Lower lobe of right lung (tissue), 2 donors: ENCODE data around the gene FBXO9. TPM values are rescaled to one million over a fixed set of nuclear protein-coding genes. Genes with fewer than 3 reads are reported as not detected.

ENCODE experiments used
- ATAC-seq, 2 donors: fragments of 200-7000 bp; cut with Tn5 transposase; one replicate each; pipeline ENCODE4 v1.9.1; 2020 to 2022; ENCODE audit warnings: mild to moderate bottlenecking in 2 of 2, moderate library complexity in 2 of 2
- DNase-seq: peaks from one replicate; pipeline ENCODE4 v3.0.0-alpha.2; 2020
- H3K27ac ChIP-seq: fragments of 200-600 bp; one replicate; pipeline ENCODE4 v1.8.0; 2022
- H3K27me3 ChIP-seq: fragments of 200-600 bp; one replicate; pipeline ENCODE4 v1.8.0; 2022; ENCODE audit warnings: low read depth
- H3K36me3 ChIP-seq: fragments of 200-600 bp; one replicate; pipeline ENCODE4 v1.8.0; 2022; ENCODE audit warnings: mild to moderate bottlenecking
- H3K4me1 ChIP-seq: fragments of 200-600 bp; one replicate; pipeline ENCODE4 v1.8.0; 2022
- H3K4me3 ChIP-seq: fragments of 200-600 bp; one replicate; pipeline ENCODE4 v1.8.0; 2022; ENCODE audit warnings: mild to moderate bottlenecking
- H3K9me3 ChIP-seq: fragments of 200-600 bp; one replicate; pipeline ENCODE4 v1.8.0; 2022
- intact Hi-C: fragments of 100-400 bp; cut with DNase I; formaldehyde crosslinking; loops from one replicate; pipeline ENCODE4 v1.11.0; 2022
- total RNA-seq: library from RNA; stranded (reverse); fragmentation: NEBNext Ultra II Directional; extraction: Animal tissue kit (Norgen Biotek cat#: 25700); gene quantifications from one replicate; pipeline ENCODE4 v1.2.1, GENCODE V29; 2021
- TF ChIP-seq, protein P1 (sequence below): fragments of 200-600 bp; IDR thresholded peaks from one replicate; pipeline ENCODE4 v1.8.0; 2022; ENCODE audit warnings: antibody characterized with exemption, mild to moderate bottlenecking
- donor health status: DM: no; HTN: yes; CAD: no; lungs with severe emphysema.

Gene FBXO9
- total RNA-seq, 1 donor from 2014 or later, result 112 TPM

- Histone ChIP-seq H3K4me1 (no peaks in the 10 kb centered on the region), H3K36me3 (peaks cover 63% of the 10 kb centered on the region), H3K4me3 (no peak overlapping the region), H3K9me3 (no peaks in the 10 kb centered on the region), H3K27ac (no peak overlapping the region), H3K27me3 (no peaks in the 10 kb centered on the region)
- DNase-seq (no peak), ATAC-seq (no peak)
- intact Hi-C loops, result no loop called here
- TF ChIP-seq, protein P1, sequence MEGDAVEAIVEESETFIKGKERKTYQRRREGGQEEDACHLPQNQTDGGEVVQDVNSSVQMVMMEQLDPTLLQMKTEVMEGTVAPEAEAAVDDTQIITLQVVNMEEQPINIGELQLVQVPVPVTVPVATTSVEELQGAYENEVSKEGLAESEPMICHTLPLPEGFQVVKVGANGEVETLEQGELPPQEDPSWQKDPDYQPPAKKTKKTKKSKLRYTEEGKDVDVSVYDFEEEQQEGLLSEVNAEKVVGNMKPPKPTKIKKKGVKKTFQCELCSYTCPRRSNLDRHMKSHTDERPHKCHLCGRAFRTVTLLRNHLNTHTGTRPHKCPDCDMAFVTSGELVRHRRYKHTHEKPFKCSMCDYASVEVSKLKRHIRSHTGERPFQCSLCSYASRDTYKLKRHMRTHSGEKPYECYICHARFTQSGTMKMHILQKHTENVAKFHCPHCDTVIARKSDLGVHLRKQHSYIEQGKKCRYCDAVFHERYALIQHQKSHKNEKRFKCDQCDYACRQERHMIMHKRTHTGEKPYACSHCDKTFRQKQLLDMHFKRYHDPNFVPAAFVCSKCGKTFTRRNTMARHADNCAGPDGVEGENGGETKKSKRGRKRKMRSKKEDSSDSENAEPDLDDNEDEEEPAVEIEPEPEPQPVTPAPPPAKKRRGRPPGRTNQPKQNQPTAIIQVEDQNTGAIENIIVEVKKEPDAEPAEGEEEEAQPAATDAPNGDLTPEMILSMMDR, result no peak
These were observed 38.7 kb upstream of the FBXO9 start for GRCh38 chr6:53026526-53026925.

GRCh38 chr6:53027131-53027718, 38.0 kb upstream of the FBXO9 start:
- Histone ChIP-seq H3K27me3 (no peaks in the 10 kb centered on the region), H3K27ac (no peak overlapping the region), H3K4me3 (no peak overlapping the region), H3K4me1 (no peaks in the 10 kb centered on the region), H3K36me3 (peaks cover 70% of the 10 kb centered on the region), H3K9me3 (no peaks in the 10 kb centered on the region)
- TF ChIP-seq, protein P1, result no peak
- DNase-seq (no peak), ATAC-seq (no peak)
- intact Hi-C loops, result no loop called here

DNA sequence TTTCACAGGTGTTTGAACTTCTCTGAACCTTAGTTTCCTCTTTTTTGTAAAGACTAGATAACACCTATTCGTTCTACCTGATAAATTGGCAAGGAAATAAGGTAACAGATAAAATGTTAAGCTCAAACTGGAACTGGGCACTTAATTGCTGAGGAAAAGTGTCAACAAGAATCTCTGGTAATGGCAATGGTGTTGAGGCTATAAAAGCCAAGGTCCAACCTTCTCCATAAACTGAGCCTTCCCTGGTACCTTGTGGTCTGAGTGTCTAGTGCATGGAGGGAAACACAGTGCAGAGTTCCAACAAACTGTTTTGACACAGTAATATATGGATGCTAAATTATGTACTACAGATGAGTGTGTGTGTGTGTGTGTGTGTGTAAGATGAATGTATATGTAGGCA, 36.7 kb upstream of the FBXO9 start:
- intact Hi-C loops, result no loop called here
- ATAC-seq (no peak), DNase-seq (no peak)
- H3K27ac ChIP-seq, result no peak overlapping the region
- TF ChIP-seq, protein P1, result no peak
- peaks cover 5% of the 10 kb centered on the region for H3K4me1 ChIP-seq
- no peak overlapping the region for H3K4me3 ChIP-seq
- peaks cover 82% of the 10 kb centered on the region for H3K36me3 ChIP-seq
- H3K9me3 ChIP-seq, result no peaks in the 10 kb centered on the region
- no peaks in the 10 kb centered on the region for H3K27me3 ChIP-seq

GRCh38 chr6:53029257-53029656, 35.9 kb upstream of the FBXO9 start:
- Histone ChIP-seq H3K4me3 (no peak overlapping the region), H3K36me3 (peaks cover 83% of the 10 kb centered on the region), H3K4me1 (peaks cover 6% of the 10 kb centered on the region), H3K27ac (no peak overlapping the region), H3K27me3 (no peaks in the 10 kb centered on the region), H3K9me3 (no peaks in the 10 kb centered on the region)
- no peak for ATAC-seq
- no peak for DNase-seq
- TF ChIP-seq, protein P1, result no peak
- intact Hi-C loops, result no loop called here

DNA sequence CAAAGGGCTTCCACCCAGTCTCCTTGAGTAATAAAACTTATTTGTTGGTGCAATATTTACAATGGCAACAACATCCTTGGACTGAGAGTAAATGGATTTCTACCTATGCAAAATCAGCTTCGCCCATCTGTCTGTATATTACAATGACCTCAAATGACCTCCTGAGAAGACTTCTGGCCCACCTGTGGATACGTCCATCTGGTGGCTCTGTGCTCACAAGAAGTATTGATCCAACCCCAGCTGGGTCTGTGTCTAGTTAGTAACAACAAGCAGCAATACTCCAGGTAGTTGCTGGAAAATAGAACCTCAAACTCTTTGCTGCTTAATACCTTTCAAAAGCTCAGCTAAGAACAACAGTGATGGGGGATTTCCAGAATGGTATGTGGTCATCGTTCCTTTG, 35.4 kb upstream of the FBXO9 start:
- Histone ChIP-seq H3K36me3 (peaks cover 86% of the 10 kb centered on the region), H3K4me3 (no peak overlapping the region), H3K4me1 (peaks cover 6% of the 10 kb centered on the region), H3K27ac (no peak overlapping the region), H3K27me3 (no peaks in the 10 kb centered on the region), H3K9me3 (no peaks in the 10 kb centered on the region)
- intact Hi-C loops, result no loop called here
- DNase-seq (no peak), ATAC-seq (no peak)
- TF ChIP-seq, protein P1, result no peak
